Body of pancreas (tissue), 4 donors: ENCODE data around the gene FBXW10.
"Not testable (repeated sequence)": the region's sequence is repeated elsewhere in the genome, so short reads cannot be mapped to it uniquely, and the experiment has no call there.

Experiments
- POLR2A ChIP-seq, 3 donors: fragments of 450-650 bp; IDR thresholded peaks; one replicate each; pipeline ENCODE4 v1.6.1; 2016; ENCODE audit warnings: antibody characterized with exemption in 3 of 3, mild to moderate bottlenecking in 2 of 3
- TF ChIP-seq, protein P1 (sequence below), 7 experiments: fragments of 450-650 bp in 4 of 7; fragments of 200-600 bp in 3 of 7; sonication (generic) in 3 of 7; IDR thresholded peaks; one replicate each; pipeline ENCODE4 v1.5.1; 2016 to 2019; ENCODE audit warnings: antibody characterized with exemption in 7 of 7

DNA sequence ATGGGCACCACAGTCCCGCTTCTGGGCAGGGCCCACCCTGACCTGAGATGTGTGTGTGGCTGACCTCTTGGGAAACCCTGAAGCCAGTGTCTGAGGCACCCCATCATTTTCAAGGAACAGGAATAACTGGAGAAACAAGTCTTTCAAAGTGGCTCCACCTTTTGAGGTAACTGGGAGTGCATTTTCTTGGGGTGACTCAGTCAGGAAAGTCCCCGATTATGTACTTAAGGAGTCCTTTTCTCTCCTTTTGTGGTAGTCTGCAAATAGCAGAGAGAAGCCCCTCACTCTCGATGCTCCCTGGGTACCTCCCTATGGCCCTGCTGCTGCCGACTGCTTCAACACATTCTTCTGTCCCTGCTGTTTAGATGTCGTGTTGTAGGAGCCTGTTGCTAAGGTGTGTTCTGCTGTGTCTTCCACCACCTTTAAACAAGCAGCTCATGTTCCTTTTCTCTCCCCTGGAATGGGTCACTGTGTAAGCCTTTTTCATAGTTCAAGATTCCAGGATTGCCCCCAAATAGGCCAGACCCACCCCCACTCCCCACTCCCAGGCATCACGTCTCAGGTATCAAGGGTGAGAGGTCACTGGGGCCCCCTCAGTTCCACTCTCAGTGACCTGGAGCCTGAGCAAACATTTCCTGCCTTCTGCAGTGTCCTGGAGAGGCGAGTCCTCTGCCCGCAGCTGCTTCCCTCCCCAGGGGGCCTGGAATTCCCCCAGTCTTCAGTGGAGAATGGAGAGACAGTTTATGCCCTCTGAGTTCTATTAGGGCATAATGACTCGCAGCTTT lies 25.0 kb upstream of the FBXW10 start:
- TF ChIP-seq, protein P1, sequence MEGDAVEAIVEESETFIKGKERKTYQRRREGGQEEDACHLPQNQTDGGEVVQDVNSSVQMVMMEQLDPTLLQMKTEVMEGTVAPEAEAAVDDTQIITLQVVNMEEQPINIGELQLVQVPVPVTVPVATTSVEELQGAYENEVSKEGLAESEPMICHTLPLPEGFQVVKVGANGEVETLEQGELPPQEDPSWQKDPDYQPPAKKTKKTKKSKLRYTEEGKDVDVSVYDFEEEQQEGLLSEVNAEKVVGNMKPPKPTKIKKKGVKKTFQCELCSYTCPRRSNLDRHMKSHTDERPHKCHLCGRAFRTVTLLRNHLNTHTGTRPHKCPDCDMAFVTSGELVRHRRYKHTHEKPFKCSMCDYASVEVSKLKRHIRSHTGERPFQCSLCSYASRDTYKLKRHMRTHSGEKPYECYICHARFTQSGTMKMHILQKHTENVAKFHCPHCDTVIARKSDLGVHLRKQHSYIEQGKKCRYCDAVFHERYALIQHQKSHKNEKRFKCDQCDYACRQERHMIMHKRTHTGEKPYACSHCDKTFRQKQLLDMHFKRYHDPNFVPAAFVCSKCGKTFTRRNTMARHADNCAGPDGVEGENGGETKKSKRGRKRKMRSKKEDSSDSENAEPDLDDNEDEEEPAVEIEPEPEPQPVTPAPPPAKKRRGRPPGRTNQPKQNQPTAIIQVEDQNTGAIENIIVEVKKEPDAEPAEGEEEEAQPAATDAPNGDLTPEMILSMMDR (IDR thresholded peaks at IDR 0.05), result not testable (repeated sequence)
- not testable (repeated sequence) for TF ChIP-seq POLR2A (IDR thresholded peaks at IDR 0.05)
